ENCODE measurements around the gene SLC39A12.

The SLC39A12 gene

GRCh38 chr10:18010050-18010449 is 58.3 kb downstream of the SLC39A12 start:
- TF ChIP-seq, protein P1, sequence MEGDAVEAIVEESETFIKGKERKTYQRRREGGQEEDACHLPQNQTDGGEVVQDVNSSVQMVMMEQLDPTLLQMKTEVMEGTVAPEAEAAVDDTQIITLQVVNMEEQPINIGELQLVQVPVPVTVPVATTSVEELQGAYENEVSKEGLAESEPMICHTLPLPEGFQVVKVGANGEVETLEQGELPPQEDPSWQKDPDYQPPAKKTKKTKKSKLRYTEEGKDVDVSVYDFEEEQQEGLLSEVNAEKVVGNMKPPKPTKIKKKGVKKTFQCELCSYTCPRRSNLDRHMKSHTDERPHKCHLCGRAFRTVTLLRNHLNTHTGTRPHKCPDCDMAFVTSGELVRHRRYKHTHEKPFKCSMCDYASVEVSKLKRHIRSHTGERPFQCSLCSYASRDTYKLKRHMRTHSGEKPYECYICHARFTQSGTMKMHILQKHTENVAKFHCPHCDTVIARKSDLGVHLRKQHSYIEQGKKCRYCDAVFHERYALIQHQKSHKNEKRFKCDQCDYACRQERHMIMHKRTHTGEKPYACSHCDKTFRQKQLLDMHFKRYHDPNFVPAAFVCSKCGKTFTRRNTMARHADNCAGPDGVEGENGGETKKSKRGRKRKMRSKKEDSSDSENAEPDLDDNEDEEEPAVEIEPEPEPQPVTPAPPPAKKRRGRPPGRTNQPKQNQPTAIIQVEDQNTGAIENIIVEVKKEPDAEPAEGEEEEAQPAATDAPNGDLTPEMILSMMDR (IDR thresholded peaks at IDR 0.05; ENCODE audit: extremely low read depth, missing control alignments), result no peak
- DNase-seq (ENCODE audit: low spot score), result no peak

- TF ChIP-seq, protein P1 (IDR thresholded peaks at IDR 0.05; ENCODE audit: extremely low read depth, missing control alignments), result no peak
- DNase-seq (ENCODE audit: low spot score), result no peak
These were observed 68.8 kb downstream of the SLC39A12 start for GRCh38 chr10:18020523-18020922.

DNA sequence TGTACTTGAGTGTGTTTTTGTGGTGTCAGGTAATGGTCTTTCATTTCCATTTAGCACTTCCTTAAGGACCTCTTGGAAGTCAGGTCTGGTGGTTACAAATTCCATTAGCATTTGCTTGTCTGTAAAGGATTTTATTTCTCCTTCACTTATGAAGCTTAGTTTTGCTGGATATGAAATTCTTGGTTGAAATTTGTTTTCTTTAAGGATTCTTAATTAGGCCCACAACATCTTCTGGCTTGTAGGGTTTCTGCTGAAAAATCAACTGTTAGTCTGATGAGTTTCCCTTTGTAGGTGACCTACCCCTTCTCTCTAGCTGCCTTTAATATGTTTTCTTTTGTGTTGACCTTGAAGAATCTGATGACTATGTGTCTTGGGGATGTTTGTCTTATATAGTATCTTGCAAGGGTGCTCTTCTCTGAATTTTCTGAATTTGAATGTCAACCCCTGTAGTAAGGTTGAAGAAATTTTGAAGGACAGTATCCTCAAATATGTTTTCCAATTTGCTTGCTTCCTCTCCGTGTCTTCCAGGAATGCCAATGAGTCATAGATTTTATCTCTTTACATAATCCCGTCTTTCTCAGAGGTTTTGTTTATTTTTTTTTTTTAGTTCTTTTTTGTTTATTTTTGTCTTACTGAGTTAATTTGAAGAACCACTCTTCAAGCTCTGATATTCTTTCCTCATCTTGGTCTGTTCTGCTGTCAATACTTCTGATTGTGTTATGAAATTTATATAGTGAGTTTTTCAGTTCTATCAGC is 70.2 kb downstream of the SLC39A12 start:
- TF ChIP-seq, protein P1 (IDR thresholded peaks at IDR 0.05; ENCODE audit: extremely low read depth, missing control alignments), result no peak
- no peak for DNase-seq (ENCODE audit: low spot score)

- TF ChIP-seq, protein P1 (IDR thresholded peaks at IDR 0.05; ENCODE audit: extremely low read depth, missing control alignments), result no peak
- DNase-seq (ENCODE audit: low spot score), result no peak
These were observed 91.7 kb downstream of the SLC39A12 start for GRCh38 chr10:18043148-18044006.

DNA sequence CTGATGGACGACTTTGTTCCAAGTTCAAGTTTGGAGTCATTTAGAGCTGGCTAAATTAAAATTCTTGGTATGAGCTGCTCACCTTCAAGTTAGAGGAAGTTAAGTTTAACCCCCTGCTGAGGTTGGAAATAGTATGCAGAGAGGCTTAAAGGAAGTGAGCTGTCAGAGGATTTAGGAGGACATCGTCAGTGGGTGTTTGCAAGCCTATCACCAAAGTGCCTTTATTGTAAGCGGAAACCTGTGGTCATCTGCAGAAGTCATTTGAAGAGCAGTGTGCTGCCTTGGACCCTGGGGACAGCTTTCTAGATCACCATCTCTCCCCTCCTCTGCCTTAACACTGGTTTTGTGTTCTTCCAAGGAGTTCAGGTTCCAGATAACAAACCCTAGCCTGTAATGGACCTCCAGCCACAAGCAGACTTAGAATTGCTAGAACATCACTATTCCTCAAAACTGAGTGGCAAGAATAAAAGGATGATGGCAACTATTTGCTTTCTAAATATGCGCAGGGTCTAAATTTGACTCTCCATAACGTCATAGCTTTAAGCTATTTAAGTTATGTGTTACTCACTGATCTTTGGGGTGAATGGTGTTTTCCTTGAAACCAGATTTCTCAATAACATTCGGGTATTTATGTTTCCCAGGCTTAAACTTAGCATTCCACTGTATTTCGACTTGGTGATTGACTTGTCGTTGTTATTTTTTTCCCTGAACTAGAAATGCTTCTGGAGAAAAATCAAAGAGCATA is 93.4 kb downstream of the SLC39A12 start:
- TF ChIP-seq, protein P1 (IDR thresholded peaks at IDR 0.05; ENCODE audit: extremely low read depth, missing control alignments), result no peak
- DNase-seq (ENCODE audit: low spot score), result no peak

GRCh38 chr10:18056583-18056982 is 104.9 kb downstream of the SLC39A12 start:
- TF ChIP-seq, protein P1 (IDR thresholded peaks at IDR 0.05; ENCODE audit: extremely low read depth, missing control alignments), result no peak

More at GRCh38 chr10:18056583-18056982, 104.9 kb downstream of the SLC39A12 start:
- DNase-seq (ENCODE audit: low spot score), result no peak
